ENCODE results near the gene NUDT15. TPM values are rescaled to one million over a fixed set of nuclear protein-coding genes. Genes with fewer than 3 reads are reported as not detected.
"Not testable (repeated sequence)": the region's sequence is repeated elsewhere in the genome, so short reads cannot be mapped to it uniquely, and the experiment has no call there.

NUDT15 gene
- total RNA-seq, 1 donor from 2014 or later: 5.5 TPM

- TF ChIP-seq, protein P1, sequence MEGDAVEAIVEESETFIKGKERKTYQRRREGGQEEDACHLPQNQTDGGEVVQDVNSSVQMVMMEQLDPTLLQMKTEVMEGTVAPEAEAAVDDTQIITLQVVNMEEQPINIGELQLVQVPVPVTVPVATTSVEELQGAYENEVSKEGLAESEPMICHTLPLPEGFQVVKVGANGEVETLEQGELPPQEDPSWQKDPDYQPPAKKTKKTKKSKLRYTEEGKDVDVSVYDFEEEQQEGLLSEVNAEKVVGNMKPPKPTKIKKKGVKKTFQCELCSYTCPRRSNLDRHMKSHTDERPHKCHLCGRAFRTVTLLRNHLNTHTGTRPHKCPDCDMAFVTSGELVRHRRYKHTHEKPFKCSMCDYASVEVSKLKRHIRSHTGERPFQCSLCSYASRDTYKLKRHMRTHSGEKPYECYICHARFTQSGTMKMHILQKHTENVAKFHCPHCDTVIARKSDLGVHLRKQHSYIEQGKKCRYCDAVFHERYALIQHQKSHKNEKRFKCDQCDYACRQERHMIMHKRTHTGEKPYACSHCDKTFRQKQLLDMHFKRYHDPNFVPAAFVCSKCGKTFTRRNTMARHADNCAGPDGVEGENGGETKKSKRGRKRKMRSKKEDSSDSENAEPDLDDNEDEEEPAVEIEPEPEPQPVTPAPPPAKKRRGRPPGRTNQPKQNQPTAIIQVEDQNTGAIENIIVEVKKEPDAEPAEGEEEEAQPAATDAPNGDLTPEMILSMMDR (IDR thresholded peaks at IDR 0.05): no peak
- Mint-ChIP-seq H3K4me1 (peaks cover 28% of the 10 kb centered on the region), H3K27ac (no peak overlapping the region), H3K9me3 (no peaks in the 10 kb centered on the region), H3K27me3 (no peaks in the 10 kb centered on the region), H3K36me3 (ENCODE audit: low read depth) (peaks cover 17% of the 10 kb centered on the region), H3K4me3 (peak overlapping the region; percentile 95)
- intact Hi-C loops (cut with micrococcal nuclease): loop anchor here (2.0 kb wide), 1 partner anchor 1203 kb away; the partner anchor contains the start of gene ESD
- ChIA-PET POLR2A (interaction anchor here (2.9 kb wide), 1 partner anchor 38 kb away, joined by 10 read pairs; the partner anchor contains the start of gene NUDT15), CTCF (no interaction called here)
- DNase-seq (no peak), ATAC-seq (ENCODE audit: low read depth) (no peak)
These were observed 37.6 kb upstream of the NUDT15 start for GRCh38 chr13:47999973-48000372.

DNA sequence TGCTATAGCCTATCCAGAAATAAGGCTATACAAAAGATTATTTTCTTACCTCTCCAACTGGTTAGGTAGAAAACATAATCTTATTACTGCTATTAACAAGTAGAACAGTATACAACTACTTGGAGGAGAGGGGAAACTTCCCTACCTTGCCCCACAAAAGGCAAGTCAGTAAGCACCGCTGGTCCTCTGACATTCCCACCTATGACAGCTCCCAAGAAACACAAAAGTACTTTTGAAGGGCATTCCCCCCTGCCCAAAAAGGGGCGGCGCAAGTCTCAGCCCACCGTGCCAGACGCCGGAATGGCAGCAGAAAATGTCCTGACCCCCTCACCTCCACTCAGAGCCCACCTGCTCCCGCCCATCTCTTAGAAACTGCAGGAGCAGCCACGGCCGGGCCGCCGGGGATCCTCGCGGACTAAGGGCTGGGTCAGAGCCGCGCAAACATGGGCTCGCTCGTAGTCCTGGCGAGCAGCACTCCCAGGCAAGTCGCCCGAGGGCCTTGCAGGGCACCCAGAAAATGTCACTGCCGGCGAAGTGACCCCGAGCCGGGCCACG, 36.9 kb upstream of the NUDT15 start:
- peaks cover 16% of the 10 kb centered on the region for H3K36me3 Mint-ChIP-seq (ENCODE audit: low read depth)
- H3K27ac Mint-ChIP-seq: peak overlapping the region; percentile 74
- intact Hi-C loops (cut with micrococcal nuclease): loop anchor here (1.0 to 2.0 kb wide), 2 partner anchors 37 to 1204 kb away; partner anchors contain the start of genes ESD and NUDT15
- TF ChIP-seq, protein P1 (IDR thresholded peaks at IDR 0.05): no peak
- no peak for DNase-seq
- no peaks in the 10 kb centered on the region for H3K9me3 Mint-ChIP-seq
- H3K4me1 Mint-ChIP-seq: peaks cover 28% of the 10 kb centered on the region
- CTCF ChIA-PET: no interaction called here
- H3K27me3 Mint-ChIP-seq: no peaks in the 10 kb centered on the region
- peak overlapping the region; percentile 95 for H3K4me3 Mint-ChIP-seq
- ATAC-seq (ENCODE audit: low read depth): peak; percentile 37
- POLR2A ChIA-PET: interaction anchor here (0.5 to 2.9 kb wide), 2 partner anchors 37 to 97 kb away, joined by 10 read pairs; partner anchors contain the start of gene NUDT15

DNA sequence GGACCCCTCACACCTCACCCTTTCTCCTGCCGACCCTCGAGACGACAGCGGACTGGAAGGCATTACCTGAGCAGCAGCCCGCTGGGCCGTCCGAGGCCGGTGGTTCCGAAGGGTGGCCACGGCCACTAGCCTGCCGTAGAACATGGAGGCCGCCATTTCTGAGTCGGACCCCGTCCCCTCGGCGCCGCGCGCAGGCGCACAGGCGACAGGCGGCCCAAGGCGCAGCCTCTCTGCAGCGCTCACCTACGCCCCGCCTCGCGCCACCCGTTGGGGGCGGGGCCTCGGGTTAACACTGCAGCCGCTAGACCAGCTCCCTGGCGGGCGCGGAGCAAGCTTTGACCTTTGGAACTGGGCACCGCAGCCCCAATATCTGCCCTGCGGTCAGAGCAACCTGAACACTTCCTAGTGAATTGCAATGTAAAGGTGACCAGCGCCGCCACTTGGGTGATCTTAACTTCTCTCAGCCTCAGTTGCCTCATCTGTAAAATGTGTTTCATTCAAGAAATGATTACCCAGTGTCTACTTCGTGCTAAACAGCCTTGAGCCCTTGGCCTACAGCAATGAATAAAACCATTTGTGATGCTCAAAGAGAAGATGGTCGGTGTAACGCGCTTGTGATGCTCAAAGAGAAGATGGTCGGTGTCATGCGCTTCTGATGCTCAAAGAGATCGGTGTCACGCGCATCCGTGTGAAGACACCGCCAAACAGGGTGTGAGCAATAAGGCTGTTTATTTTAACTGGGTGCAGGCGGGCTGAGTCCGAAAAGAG, 36.2 kb upstream of the NUDT15 start, which contains the start of gene SUCLA2:
TSS of gene SUCLA2 (minus strand) at position 160 of the 768 bp plus-strand sequence. CDS start at position 156, 4 bp downstream.
- DNase-seq: peak; percentile 88
- Mint-ChIP-seq H3K9me3 (no peaks in the 10 kb centered on the region), H3K27ac (peak within 1 kb of the TSS; percentile 74), H3K4me3 (peak within 1 kb of the TSS; percentile 95), H3K4me1 (peaks cover 28% of the 10 kb centered on the region), H3K36me3 (ENCODE audit: low read depth) (peaks cover 14% of the 10 kb centered on the region), H3K27me3 (no peaks in the 10 kb centered on the region)
- peak; percentile 100 for ATAC-seq (ENCODE audit: low read depth)
- intact Hi-C loops (cut with micrococcal nuclease): loop anchor here (1.0 to 2.0 kb wide), 2 partner anchors 36 to 1204 kb away; partner anchors contain the start of genes ESD and NUDT15
- ChIA-PET POLR2A (interaction anchor here (0.5 to 2.9 kb wide), 2 partner anchors 37 to 98 kb away, joined by 10 read pairs; partner anchors contain the start of gene NUDT15), CTCF (no interaction called here)
- TF ChIP-seq, protein P1 (IDR thresholded peaks at IDR 0.05): no peak

DNA sequence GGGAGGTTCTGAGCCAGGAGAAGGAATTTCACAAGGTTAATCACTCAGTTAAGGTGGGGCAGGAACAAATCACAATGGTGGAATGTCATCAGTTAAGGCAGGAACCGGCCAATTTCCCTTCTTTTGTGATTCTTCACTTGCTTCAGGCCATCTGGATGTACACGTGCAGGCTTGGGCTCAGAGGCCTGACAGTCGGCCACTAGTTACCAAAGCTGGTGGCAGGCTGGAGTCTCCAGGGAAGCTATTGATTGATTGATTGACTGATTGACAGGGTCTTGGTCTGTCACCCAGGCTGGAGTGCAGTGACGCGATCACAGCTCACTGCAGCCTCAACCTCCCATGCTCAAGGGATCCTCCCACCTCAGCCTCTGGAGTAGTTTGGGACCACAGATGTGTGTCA, 35.5 kb upstream of the NUDT15 start:
- H3K27ac Mint-ChIP-seq; H3K9me3 Mint-ChIP-seq; DNase-seq; CTCF ChIA-PET; H3K27me3 Mint-ChIP-seq; ATAC-seq (ENCODE audit: low read depth): not testable (repeated sequence)
- Mint-ChIP-seq H3K4me3 (peak overlapping the region; percentile 95), H3K36me3 (ENCODE audit: low read depth) (peaks cover 12% of the 10 kb centered on the region), H3K4me1 (peaks cover 28% of the 10 kb centered on the region)
- POLR2A ChIA-PET: interaction anchor here (2.9 kb wide), 1 partner anchor 36 kb away, joined by 10 read pairs; the partner anchor contains the start of gene NUDT15
- intact Hi-C loops (cut with micrococcal nuclease): loop anchor here (1.0 to 2.0 kb wide), 2 partner anchors 35 to 1205 kb away; partner anchors contain the start of genes ESD and NUDT15

DNA sequence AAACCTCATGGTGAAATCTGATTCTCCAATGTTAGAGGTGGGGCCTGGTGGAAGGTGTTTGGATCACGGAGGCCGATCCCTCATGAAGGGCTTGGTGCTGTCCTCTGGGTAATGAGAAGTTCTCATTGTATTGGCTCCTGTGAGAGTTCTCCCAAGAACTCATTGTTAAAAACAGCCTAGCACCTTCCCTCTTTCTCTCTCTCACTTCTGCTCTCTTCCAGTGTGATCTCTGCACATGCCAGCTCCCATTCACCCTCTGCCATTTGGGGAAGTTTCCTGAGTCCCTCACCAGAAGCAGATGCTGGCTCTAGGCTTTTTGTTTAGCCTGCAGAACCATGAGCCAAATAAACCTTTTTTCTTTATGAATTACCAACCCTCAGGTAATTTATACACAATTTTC, 33.3 kb upstream of the NUDT15 start:
- POLR2A ChIA-PET: no interaction called here
- Mint-ChIP-seq H3K9me3 (no peaks in the 10 kb centered on the region), H3K36me3 (ENCODE audit: low read depth) (peaks cover 6% of the 10 kb centered on the region), H3K4me3 (no peak overlapping the region), H3K27ac (no peak overlapping the region), H3K27me3 (no peaks in the 10 kb centered on the region), H3K4me1 (peaks cover 21% of the 10 kb centered on the region)
- TF ChIP-seq, protein P1 (IDR thresholded peaks at IDR 0.05): no peak
- ATAC-seq (ENCODE audit: low read depth): no peak
- CTCF ChIA-PET: no interaction called here
- DNase-seq: no peak
- intact Hi-C loops (cut with micrococcal nuclease): no loop called here
